ENCODE data around the gene TRMT1. TPM values are rescaled to one million over a fixed set of nuclear protein-coding genes. Genes with fewer than 3 reads are reported as not detected.

Gene TRMT1
- total RNA-seq, 1 donor from 2014 or later = 17.5 TPM

- no peak for DNase-seq (ENCODE audit: low spot score)
- intact Hi-C loops (cut with DNase I) = no loop called here
Measured at GRCh38 chr19:13132471-13133180, 16.1 kb upstream of the TRMT1 start.

GRCh38 chr19:13130886-13131490, 14.4 kb upstream of the TRMT1 start:
- intact Hi-C loops (cut with DNase I) = no loop called here
- no peak for DNase-seq (ENCODE audit: low spot score)

- intact Hi-C loops (cut with DNase I) = no loop called here
- no peak for DNase-seq (ENCODE audit: low spot score)
Measured at GRCh38 chr19:13129384-13129783, 12.8 kb upstream of the TRMT1 start.

GRCh38 chr19:13128583-13128982, 12.0 kb upstream of the TRMT1 start:
- intact Hi-C loops (cut with DNase I) = no loop called here
- DNase-seq (ENCODE audit: low spot score) = no peak

- intact Hi-C loops (cut with DNase I) = no loop called here
- no peak for DNase-seq (ENCODE audit: low spot score)
Measured at GRCh38 chr19:13127811-13128575, 11.5 kb upstream of the TRMT1 start.

GRCh38 chr19:13127051-13127450, 10.5 kb upstream of the TRMT1 start:
- intact Hi-C loops (cut with DNase I) = no loop called here
- DNase-seq (ENCODE audit: low spot score) = no peak

- no peak for DNase-seq (ENCODE audit: low spot score)
- intact Hi-C loops (cut with DNase I) = no loop called here
Measured at GRCh38 chr19:13122980-13123957, 6.7 kb upstream of the TRMT1 start.

GRCh38 chr19:13122275-13122878, 5.8 kb upstream of the TRMT1 start:
- intact Hi-C loops (cut with DNase I) = no loop called here
- no peak for DNase-seq (ENCODE audit: low spot score)

GRCh38 chr19:13121551-13122274, 5.2 kb upstream of the TRMT1 start:
- intact Hi-C loops (cut with DNase I) = no loop called here
- no peak for DNase-seq (ENCODE audit: low spot score)

- DNase-seq (ENCODE audit: low spot score) = no peak
- intact Hi-C loops (cut with DNase I) = no loop called here
Measured at GRCh38 chr19:13120817-13121216, 4.3 kb upstream of the TRMT1 start.

- intact Hi-C loops (cut with DNase I) = no loop called here
- DNase-seq (ENCODE audit: low spot score) = no peak
Measured at GRCh38 chr19:13120031-13120430, 3.5 kb upstream of the TRMT1 start.

- DNase-seq (ENCODE audit: low spot score) = no peak
- intact Hi-C loops (cut with DNase I) = no loop called here
Measured at GRCh38 chr19:13119627-13120026, 3.1 kb upstream of the TRMT1 start.

GRCh38 chr19:13118424-13119193, 2.1 kb upstream of the TRMT1 start:
- DNase-seq (ENCODE audit: low spot score) = no peak
- intact Hi-C loops (cut with DNase I) = no loop called here

GRCh38 chr19:13117772-13118423, 1.4 kb upstream of the TRMT1 start, which contains the start of gene NACC1:
Gene NACC1 (plus strand): TSS chr19:13118264. CDS start chr19:13135208, 16,944 bp downstream.
- intact Hi-C loops (cut with DNase I) = loop anchor here (2.0 kb wide), 2 partner anchors 15 to 33 kb away; partner anchors contain the start of genes IER2, LYL1 and STX10
- peak; percentile 96 for DNase-seq (ENCODE audit: low spot score)

- DNase-seq (ENCODE audit: low spot score) = no peak
- intact Hi-C loops (cut with DNase I) = loop anchor here (2.0 kb wide), 2 partner anchors 14 to 34 kb away; partner anchors contain the start of genes IER2, LYL1 and STX10
Measured at GRCh38 chr19:13117176-13117771, 734 bp upstream of the TRMT1 start.

- DNase-seq (ENCODE audit: low spot score) = no peak
- intact Hi-C loops (cut with DNase I) = loop anchor here (2.0 kb wide), 2 partner anchors 13 to 35 kb away; partner anchors contain the start of genes IER2, LYL1 and STX10
Measured at GRCh38 chr19:13115936-13116281, 631 bp downstream of the TRMT1 start.

- no peak for DNase-seq (ENCODE audit: low spot score)
- intact Hi-C loops (cut with DNase I) = no loop called here
Measured at GRCh38 chr19:13112555-13112954, 4.0 kb downstream of the TRMT1 start.

Measured in cardiac septum (tissue), 1 donor.